Measurements from ENCODE around the gene NUP58.

NUP58 gene, protein sequence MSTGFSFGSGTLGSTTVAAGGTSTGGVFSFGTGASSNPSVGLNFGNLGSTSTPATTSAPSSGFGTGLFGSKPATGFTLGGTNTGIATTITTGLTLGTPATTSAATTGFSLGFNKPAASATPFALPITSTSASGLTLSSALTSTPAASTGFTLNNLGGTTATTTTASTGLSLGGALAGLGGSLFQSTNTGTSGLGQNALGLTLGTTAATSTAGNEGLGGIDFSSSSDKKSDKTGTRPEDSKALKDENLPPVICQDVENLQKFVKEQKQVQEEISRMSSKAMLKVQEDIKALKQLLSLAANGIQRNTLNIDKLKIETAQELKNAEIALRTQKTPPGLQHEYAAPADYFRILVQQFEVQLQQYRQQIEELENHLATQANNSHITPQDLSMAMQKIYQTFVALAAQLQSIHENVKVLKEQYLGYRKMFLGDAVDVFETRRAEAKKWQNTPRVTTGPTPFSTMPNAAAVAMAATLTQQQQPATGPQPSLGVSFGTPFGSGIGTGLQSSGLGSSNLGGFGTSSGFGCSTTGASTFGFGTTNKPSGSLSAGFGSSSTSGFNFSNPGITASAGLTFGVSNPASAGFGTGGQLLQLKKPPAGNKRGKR

DNA sequence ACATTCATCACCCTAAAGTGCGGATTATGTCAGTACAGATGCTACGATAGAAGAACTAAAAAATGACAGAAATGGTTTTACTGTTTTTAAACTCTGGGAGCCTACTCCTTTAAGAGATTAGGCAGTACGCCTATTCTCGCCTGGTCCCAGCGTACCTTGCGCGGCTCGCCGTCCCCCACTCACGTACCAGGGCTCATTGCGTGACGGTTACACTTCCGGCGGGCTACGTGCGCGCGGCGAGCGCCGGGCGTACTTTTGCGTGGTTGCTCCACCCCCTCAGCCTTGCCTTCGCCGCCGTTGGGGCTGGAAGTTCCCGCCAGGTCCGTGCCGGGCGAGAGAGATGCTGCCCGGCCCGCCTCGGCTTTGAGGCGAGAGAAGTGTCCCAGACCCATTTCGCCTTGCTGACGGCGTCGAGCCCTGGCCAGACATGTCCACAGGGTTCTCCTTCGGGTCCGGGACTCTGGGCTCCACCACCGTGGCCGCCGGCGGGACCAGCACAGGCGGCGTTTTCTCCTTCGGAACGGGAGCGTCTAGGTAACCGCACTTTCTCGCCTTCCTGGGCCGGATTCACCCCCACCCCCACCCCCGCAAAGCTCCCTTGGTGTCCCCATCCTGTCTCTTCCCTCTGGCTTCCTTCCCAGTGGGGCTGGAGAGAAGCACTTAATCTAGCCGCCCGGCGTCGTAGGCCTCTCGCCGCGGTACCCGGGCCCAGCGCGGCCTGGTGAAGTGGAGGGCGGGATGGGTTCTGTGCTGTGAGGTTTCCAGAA, at the start of gene NUP58:
Gene NUP58, plus strand, starts transcription at position 279 of the 767 bp plus-strand sequence. Its CDS starts 149 bp downstream, at position 428.
- peak; percentile 95 for DNase-seq

- no peak for DNase-seq
These were observed 49.2 kb upstream of the NUP58 start for GRCh38 chr13:25252225-25252624.

DNA sequence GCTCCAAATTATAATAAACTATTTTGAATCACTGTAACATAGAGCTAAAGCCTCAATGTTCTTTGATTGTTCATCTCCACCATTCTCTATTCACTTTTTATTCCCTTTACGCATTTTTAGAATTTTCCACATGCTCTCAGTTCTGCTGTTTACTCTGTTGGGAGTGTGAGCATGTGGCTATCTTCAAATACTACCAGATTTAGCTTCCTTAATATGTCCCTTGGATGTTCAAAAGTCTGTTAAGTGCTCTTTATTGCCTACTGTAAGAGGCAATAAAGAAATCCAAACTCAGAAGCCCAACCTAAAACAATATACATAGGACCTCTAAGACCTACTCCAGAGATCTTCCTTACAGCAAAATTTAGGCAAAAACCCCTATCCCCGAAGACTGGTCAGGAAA, 48.7 kb upstream of the NUP58 start:
- DNase-seq = no peak

GRCh38 chr13:25253702-25254101, 47.7 kb upstream of the NUP58 start:
- no peak for DNase-seq

DNA sequence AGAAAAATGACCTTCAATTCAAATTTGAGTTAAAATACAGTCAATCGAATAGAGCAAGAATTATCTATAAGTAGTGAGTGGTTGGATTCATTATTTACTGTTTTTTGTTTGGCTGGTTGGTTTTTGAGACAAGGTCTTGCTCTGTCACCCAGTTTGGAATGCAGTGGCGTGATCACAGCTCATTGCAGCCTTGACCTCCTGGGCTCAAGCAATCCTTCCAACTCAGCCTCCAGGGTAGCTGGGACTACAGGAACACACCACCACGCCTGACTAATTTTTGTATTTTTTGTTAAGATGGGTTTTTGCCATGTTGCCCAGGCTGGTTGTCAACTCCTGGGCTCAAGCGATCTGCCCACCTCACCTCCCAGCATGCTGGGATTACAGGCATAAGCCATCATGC, 39.2 kb upstream of the NUP58 start:
- DNase-seq = no peak

DNA sequence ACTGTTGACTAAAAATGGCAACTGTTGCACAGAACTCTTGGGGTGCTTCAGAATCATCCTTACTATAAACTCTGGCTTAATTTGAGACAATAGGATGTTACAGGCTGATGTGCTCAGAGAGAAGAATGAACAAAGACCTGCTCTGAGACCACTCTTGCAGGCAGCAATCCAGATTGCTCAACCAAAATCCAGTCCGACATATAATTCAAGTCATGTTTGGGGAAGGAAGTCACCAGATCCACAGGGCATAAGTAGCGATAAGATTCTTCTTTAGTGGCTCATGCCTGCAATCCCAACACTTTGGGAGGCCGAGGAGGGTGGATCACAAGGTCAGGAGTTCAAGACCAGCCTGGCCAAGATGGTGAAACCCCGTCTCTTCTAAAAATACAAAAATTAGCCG, 34.7 kb upstream of the NUP58 start:
- no peak for DNase-seq

DNA sequence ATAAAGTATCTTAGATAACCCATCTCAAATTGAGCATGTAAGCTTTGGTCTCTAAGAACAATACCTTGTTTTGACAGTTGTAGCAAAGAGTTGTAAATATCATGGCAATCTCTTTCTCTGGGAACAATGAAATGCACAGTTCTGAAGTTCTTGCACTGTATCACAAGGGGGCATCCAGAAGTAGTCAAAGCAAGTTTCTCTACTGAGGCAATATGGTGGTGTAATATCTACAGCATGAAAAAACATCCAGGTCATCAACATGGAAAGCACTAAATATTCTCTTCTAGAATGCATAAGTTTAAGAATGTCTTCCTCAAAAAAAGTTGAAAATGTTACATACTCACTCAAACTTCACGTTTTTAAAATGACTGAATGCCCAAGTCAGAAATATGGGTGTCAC, 33.7 kb upstream of the NUP58 start:
- no peak for DNase-seq

DNA sequence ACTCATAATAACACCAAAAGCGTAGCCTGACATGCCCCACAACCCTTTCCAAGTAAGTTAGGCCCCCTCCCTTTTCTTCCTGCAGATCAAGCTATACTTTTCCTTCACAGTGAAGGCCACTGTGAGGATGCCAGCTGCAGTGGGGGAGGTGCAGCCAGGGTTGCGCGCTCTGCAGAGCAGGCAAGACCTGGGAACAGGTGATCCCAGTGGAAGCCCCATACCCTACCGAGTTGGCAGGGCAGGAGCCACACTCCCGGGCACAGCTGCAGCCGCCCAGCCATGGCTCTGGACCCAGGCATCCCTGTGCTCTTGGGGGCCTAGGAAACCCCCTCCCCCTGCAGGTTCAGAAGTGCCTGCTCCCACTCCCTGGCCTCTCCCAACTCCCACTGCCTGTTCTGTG, 32.9 kb upstream of the NUP58 start:
- DNase-seq = no peak

DNA sequence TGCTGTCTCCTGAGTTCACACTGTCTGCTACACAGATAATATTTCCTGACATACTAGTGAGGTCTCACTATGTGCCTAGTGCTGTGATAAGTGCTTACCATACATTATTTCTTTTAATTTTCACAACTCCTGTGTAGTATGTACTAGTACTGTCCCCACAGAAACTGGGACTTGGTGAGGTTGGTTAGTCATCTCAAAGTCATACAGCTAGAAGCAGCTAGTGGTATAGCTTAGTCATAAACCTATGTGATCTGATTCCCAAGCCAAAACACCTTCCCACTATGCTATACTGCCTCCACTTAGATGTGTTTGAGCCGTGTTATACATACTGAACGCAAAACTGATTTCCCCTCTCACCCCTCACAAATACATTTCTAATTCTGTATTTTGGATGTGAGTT, 24.7 kb upstream of the NUP58 start:
- DNase-seq = no peak

DNA sequence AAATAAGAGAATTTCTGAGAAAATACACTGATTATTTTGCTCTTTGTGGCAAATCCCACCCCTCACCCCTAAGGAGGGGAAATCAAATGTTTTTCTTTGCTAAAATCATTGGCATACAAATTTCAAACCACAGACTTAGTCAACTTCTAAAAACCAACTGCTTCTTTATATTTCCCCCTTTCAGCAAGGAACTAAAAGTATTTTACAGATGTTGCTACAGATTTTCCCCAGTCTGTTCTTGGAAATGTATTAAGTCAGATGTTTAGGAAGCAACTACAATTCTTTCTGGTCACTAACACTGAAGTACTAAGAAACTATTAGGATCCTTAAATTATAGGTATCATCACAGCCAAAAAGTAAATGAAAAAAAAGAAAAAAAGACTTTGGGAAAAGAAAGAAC, 21.0 kb upstream of the NUP58 start:
- no peak for DNase-seq

- DNase-seq = peak; percentile 4
These were observed 20.1 kb upstream of the NUP58 start for GRCh38 chr13:25281193-25281934.

DNA sequence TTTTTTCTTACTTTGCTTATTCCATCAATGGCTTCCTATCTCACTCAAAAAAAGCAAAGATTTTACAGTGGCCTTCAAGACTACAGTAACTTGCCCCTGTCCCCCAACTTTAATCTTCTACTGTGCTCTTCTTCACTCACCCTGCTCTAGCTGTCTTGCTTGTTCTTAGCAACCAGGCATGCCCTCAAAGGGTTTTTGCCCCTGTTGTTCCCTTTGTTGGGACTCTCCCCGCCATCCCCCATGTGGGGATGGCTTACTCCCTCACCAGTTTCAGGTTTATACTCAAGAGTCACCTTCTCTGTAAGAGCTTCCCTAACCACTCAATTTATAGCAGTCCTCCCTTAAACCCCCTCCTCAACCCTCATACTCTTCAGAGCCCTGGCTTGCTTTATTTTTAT, 19.5 kb upstream of the NUP58 start:
- DNase-seq = no peak

DNA sequence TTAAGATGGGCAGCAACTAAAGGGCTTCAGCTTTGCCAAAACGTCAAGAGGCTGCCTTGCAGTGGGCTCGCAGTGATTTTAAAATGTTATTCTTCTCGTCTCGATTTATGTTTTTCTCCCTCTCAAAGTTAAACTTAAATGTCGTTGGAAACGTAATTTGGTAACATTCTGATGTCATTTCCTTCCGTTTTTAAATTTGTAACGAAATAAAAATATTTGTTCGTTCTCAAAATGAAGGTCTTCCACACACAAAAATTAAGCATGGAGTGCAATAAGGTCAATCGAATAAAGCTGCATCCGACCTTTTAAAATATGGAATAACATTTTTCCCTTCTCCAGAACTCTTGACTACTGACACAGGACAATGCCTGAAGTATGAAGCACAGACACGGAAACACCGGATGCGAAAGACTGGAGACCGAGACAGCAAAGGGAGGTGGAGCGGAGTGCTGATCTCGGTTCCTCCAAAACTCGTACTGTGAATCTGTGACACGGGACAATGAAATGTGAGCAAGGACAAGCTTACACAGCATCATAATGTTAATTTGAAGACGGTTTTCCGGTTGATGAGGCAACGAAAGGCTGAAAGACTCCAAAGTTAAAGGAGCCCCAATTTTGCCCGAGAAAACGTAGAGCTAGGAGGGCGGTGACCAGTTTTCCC, 15.0 kb upstream of the NUP58 start:
- no peak for DNase-seq

GRCh38 chr13:25286969-25287961, 14.2 kb upstream of the NUP58 start, which contains the start of gene MTMR6:
Gene MTMR6, minus strand, starts transcription at chr13:25287488. Its CDS starts 241 bp downstream, at chr13:25287247.
- peak; percentile 89 for DNase-seq

- DNase-seq = no peak
These were observed 12.5 kb upstream of the NUP58 start for GRCh38 chr13:25288966-25289365.

DNA sequence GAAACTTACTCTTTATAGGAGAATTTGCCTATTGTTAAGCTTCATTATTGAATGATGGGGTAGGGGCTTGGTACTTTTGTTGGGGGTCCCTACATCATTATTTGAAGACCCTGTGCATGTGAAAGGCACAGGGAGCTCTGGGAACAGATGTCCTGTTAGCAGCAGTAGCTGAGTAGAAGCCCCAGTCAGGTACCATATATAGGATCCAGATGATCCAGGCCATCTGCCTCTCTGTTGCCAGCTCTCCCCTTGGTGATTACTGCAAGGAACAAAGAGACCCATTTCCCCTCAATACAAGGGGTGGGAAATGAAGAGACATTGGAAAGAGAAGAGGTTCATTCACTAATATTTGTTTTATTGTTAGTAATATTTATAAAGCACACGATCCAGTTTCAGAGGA, 9.7 kb upstream of the NUP58 start:
- DNase-seq = no peak

DNA sequence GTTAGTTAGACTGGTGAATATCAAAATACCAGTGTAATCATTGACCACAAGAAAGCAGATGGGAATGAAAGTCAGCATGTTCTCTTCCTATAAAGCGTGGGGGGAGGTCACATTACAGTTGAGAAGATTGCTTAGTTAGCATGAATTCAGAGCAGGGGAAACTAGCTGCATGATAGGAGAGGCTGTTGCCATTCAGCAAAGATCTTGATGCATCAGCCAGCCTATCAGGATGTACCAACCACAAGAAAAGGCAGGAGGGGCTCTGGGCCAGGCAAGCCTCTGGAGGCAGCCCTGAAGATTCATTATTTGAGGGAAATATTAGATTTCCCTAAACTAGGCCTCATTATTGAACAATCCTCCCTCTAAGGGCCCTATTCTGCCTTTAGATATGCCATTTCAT, 9.1 kb upstream of the NUP58 start:
- no peak for DNase-seq

- no peak for DNase-seq
These were observed 6.2 kb upstream of the NUP58 start for GRCh38 chr13:25295228-25295627.

- no peak for DNase-seq
These were observed 5.7 kb upstream of the NUP58 start for GRCh38 chr13:25295701-25296100.

DNA sequence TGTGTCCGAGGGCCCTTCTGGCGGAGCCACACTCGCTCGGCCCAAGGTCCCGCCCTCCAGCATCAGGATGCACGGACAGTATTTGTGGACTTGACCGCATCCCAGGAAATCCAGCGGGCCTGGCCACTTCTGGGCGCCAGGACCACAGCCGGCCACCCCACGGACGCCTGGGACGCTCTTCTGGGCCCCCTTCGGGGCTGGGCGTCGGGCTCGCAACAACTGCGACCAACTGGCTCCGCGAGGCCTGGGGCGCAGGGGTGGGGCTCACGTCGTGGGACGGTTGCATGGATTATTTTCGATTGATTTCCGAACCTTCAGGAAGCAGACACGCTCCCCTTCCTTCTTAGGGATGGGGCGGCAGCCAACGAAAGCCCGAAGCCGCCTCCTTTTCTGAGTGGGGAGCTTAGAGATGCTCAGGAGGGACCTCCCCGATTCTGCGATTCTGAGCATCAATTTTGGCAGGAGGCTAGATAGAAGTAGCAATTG, 521 bp upstream of the NUP58 start:
- no peak for DNase-seq

- no peak for DNase-seq
These were observed 696 bp downstream of the NUP58 start for GRCh38 chr13:25302121-25302520.

Measured in stimulated activated naive CD4-positive, alpha-beta T cell treated with Interleukin-2 at 50 U/mL for 16 hours (primary cell).